ENCODE measurements around the gene APCDD1. TPM values are rescaled to one million over a fixed set of nuclear protein-coding genes. Genes with fewer than 3 reads are reported as not detected.

The APCDD1 gene
- total and polyA plus RNA-seq, 2 of the 8 experiments (the other 6 are each of a cell fraction or from before 2014, with no cell fraction given): 2.6 to 3.6 TPM

DNA sequence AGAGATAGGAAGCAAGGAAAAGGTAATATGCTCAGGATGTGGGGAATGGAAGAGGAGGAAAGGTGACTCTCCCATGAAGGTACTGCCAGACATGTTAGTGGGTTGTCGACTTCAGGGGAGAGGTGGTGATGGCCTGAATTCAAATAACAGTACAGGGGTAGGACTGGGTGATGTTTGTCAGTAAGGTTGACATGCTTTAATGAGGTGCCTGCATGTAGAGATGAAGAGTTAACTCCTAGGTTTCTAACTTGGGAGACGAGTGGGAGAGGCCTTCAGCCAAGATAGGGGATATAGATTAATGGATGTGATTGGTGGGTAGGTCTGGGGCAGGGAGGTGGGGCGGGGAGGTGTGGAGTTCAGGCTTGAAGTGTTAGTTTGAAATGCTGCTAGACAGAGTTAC is 74.0 kb downstream of the APCDD1 start:
- 91% methylated on average over 3 of the region's 3 CpGs; no CpG with 5 or more reads in 1 of the 2 experiments for WGBS, 2 experiments (ENCODE audit: extremely low coverage in 1 of 2, insufficient coverage in 1 of 2, insufficient read length in 1 of 2, insufficient replicate concordance in 2 of 2, low coverage in 1 of 2, low lambda C conversion rate in 2 of 2, missing lambda C conversion rate in 1 of 2)
- Histone ChIP-seq H3K9ac (replicated peaks in 1 of 4; ENCODE audit: extremely low read depth in 1 of 4, low read depth in 3 of 4, low read length in 3 of 4) (no peak overlapping the region), H2BK120ac (replicated peaks; ENCODE audit: low read depth, low read length) (no peak overlapping the region), H2AK5ac (ENCODE audit: low read depth, low read length) (no peak overlapping the region), H4K5ac (ENCODE audit: insufficient read length, low read depth, low read length) (no peak overlapping the region), H3K79me1 (ENCODE audit: low read depth, low read length) (peaks cover 7% of the 10 kb centered on the region), H3K4ac (replicated peaks; ENCODE audit: insufficient read length, low read depth, low read length) (no peak overlapping the region), H2BK5ac (ENCODE audit: low read depth, low read length) (no peak overlapping the region), H3K4me3 (ENCODE audit: extremely low read depth in 1 of 4, insufficient read depth in 2 of 4, low read depth in 3 of 4, low read length in 4 of 4) (no peak overlapping the region), H2BK20ac (ENCODE audit: low read length) (no peak overlapping the region), H4K91ac (replicated peaks; ENCODE audit: insufficient read length, low read length) (no peak overlapping the region), H3K4me1 (replicated peaks in 1 of 4; ENCODE audit: control insufficient read depth in 3 of 4, insufficient read depth in 4 of 4, low read length in 3 of 4) (peaks cover 0 to 6% (median 3%) of the 10 kb centered on the region in 4 experiments; a peak in 4 of 7 replicates), H3K36me3 (ENCODE audit: control insufficient read depth in 2 of 4, insufficient read depth in 4 of 4, low read length in 3 of 4) (no peaks in the 10 kb centered on the region; a peak in 1 of 8 replicates), H3K18ac (ENCODE audit: extremely low read depth, low read length) (no peak overlapping the region), H3K14ac (ENCODE audit: insufficient read length) (no peak overlapping the region), H2BK15ac (ENCODE audit: low read length) (no peak overlapping the region), H2AFZ (ENCODE audit: low read length) (no peak overlapping the region), H3K79me2 (ENCODE audit: control insufficient read depth in 1 of 2, insufficient read depth in 2 of 2, low read length in 2 of 2) (peaks cover 16 to 66% of the 10 kb centered on the region in 2 experiments), H3K23me2 (ENCODE audit: low read depth, low read length) (peaks cover 5% of the 10 kb centered on the region; the same call in 1 of the 2 replicates), H4K20me1 (replicated peaks in 1 of 2; ENCODE audit: control insufficient read depth in 1 of 2, insufficient read depth in 2 of 2, low read length in 2 of 2) (peaks cover 0 to 6% of the 10 kb centered on the region in 2 experiments), H2BK12ac (ENCODE audit: low read depth, low read length) (no peak overlapping the region), H4K8ac (ENCODE audit: extremely low read depth, insufficient read depth, low read length) (no peak overlapping the region), H3K27ac (ENCODE audit: low read depth, low read length) (no peak overlapping the region), H3K23ac (ENCODE audit: insufficient read length) (no peak overlapping the region), H3K9me3 (ENCODE audit: insufficient read depth in 2 of 2, low read depth in 1 of 2, low read length in 1 of 2) (no peaks in the 10 kb centered on the region), H3K56ac (replicated peaks; ENCODE audit: insufficient read length, low read depth, low read length) (no peak overlapping the region), H3K27me3 (replicated peaks in 1 of 4; ENCODE audit: control insufficient read depth in 3 of 4, extremely low read depth in 1 of 4, insufficient read depth in 3 of 4, low read length in 3 of 4) (no peaks in the 10 kb centered on the region), H3K4me2 (ENCODE audit: insufficient read depth in 1 of 2, low read depth in 2 of 2, low read length in 2 of 2) (no peak overlapping the region; a peak in 1 of 4 replicates)
- CTCF ChIA-PET (ENCODE audit: partially characterized antibody): no interaction called here
- DNase-seq (ENCODE audit: low read depth in 1 of 2, low spot score in 2 of 2) (no peak), FAIRE-seq (no peak)
- no peak for TF ChIP-seq SP4 (IDR thresholded peaks at IDR 0.05; ENCODE audit: low read length)
- TF ChIP-seq ASH2L (IDR thresholded peaks at IDR 0.05; ENCODE audit: low read length): no peak
- TF ChIP-seq MAFK (IDR thresholded peaks at IDR 0.05; ENCODE audit: low read depth, low read length): no peak
- no peak for TF ChIP-seq TAF7 (optimal IDR thresholded peaks at IDR 0.05; ENCODE audit: borderline replicate concordance, low read depth, low read length)
- no peak for TF ChIP-seq E2F6 (IDR thresholded peaks at IDR 0.05)
- TF ChIP-seq CREB1 (IDR thresholded peaks at IDR 0.05): no peak
- POLR2A ChIA-PET (ENCODE audit: partially characterized antibody): no interaction called here

All from H1 (cell line).